ENCODE measurements around the gene SPDEF. TPM values are rescaled to one million over a fixed set of nuclear protein-coding genes. Genes with fewer than 3 reads are reported as not detected.

The SPDEF gene
- total RNA-seq, 1 donor from 2014 or later: 5.0 TPM

DNA sequence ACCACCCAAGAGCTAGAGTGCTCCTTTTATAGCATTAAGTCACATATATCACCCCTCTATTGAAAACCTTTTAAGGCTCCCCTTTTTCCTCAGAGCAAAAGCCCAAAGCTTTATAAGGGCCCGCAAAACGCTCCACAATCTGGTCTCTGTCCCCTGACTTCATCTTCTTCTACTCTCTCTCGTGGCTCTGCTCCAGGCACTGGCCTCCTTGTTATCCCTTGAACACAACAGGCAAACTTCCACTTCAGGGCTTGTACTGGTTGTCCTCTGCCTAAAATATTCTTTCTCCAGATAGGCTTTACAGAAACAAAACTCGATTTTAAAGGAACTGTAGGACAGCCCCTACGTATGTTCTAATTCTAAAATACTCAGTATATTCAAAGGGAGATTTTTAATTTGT, 44.0 kb upstream of the SPDEF start:
- H3K27me3 ChIP-seq (ENCODE audit: control insufficient read depth, insufficient read depth, low read length): no peaks in the 10 kb centered on the region
- H3K36me3 ChIP-seq (ENCODE audit: control insufficient read depth, insufficient read depth, low read length): peaks cover 3% of the 10 kb centered on the region
- TF ChIP-seq, protein P1, sequence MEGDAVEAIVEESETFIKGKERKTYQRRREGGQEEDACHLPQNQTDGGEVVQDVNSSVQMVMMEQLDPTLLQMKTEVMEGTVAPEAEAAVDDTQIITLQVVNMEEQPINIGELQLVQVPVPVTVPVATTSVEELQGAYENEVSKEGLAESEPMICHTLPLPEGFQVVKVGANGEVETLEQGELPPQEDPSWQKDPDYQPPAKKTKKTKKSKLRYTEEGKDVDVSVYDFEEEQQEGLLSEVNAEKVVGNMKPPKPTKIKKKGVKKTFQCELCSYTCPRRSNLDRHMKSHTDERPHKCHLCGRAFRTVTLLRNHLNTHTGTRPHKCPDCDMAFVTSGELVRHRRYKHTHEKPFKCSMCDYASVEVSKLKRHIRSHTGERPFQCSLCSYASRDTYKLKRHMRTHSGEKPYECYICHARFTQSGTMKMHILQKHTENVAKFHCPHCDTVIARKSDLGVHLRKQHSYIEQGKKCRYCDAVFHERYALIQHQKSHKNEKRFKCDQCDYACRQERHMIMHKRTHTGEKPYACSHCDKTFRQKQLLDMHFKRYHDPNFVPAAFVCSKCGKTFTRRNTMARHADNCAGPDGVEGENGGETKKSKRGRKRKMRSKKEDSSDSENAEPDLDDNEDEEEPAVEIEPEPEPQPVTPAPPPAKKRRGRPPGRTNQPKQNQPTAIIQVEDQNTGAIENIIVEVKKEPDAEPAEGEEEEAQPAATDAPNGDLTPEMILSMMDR (IDR thresholded peaks at IDR 0.05; ENCODE audit: insufficient read depth, low read length, severe bottlenecking): no peak
- DNase-seq (ENCODE audit: low read depth): no peak
- no peak for FAIRE-seq
- no peak overlapping the region for H3K4me3 ChIP-seq (ENCODE audit: low read depth, low read length)

DNA sequence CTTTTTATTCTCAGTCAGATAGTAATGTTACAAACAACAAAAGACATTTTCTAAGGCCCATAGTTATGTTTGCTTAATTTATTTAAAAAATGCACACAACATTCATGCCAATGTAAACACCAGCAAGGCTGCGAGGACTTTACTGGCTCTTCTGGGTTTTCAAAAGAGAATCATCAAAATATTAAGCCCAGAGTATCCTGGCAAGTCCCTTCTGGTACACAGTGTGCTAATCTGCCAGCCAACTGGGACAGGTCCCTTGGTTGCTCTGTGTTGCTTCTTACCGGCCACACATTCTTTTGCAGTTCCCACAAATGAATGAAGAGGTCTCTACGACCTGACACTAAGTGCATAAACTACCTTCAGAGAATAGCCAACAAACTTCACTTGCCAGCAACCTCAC, 42.6 kb upstream of the SPDEF start:
- DNase-seq (ENCODE audit: low read depth): no peak
- TF ChIP-seq, protein P1 (IDR thresholded peaks at IDR 0.05; ENCODE audit: insufficient read depth, low read length, severe bottlenecking): no peak
- Histone ChIP-seq H3K27me3 (ENCODE audit: control insufficient read depth, insufficient read depth, low read length) (no peaks in the 10 kb centered on the region), H3K36me3 (ENCODE audit: control insufficient read depth, insufficient read depth, low read length) (peaks cover 3% of the 10 kb centered on the region), H3K4me3 (ENCODE audit: low read depth, low read length) (no peak overlapping the region)
- FAIRE-seq: no peak

DNA sequence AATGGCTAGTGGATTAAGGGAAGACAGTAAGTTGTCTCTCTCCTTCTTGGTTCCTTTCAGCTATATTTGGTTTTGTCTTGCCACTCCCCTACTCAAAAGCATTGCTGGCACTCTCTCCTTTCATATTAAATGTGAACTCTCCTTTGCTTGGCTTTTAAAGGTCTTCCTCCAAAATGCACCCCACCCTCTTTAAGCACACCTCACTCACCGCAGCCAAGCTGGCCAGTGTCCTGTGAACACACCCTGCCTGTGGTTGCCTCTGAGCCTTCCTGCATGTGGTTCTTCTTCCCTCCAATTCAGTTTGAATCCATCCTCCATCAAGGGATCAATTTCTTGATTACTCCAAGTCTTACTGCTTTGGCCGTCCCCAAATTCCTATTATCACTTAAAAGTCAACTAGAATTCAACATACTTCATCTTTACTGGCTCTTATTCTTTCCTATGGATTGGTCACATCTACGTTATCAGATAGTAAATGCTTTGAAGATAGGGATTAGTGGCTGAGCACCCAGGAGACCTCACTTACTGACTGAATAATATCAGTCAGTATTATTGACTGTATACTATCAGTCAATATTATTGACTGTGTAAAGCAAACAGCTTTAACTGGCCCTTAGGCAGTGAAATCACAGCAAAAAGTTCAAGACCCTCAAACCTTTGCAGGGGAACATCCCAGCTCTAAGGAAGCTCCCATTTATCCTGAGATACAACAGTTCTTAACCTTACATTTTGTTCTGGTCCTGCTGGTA, 41.6 kb upstream of the SPDEF start:
- peaks cover 3% of the 10 kb centered on the region for H3K36me3 ChIP-seq (ENCODE audit: control insufficient read depth, insufficient read depth, low read length)
- no peaks in the 10 kb centered on the region for H3K27me3 ChIP-seq (ENCODE audit: control insufficient read depth, insufficient read depth, low read length)
- no peak for FAIRE-seq

DNA sequence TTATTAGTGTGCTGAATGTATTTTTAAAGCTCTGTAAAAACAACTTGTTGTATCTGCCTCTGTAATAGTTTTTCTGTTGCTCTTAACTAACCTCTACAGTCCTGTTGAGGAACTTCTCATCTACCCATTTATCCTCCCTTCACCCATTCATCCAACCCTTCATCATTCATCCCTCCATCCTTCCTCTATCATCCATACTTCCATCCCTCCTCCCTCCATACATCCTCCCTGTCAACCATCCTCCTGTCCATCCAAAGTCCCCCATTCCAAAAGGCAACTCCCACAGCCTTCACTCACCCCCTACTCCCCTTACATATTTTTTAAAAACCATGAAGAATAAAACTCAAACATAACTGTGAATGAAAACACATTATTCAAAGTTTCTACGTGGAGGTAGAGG, 40.7 kb upstream of the SPDEF start:
- Histone ChIP-seq H3K36me3 (ENCODE audit: control insufficient read depth, insufficient read depth, low read length) (peaks cover 3% of the 10 kb centered on the region), H3K4me3 (ENCODE audit: low read depth, low read length) (no peak overlapping the region), H3K27me3 (ENCODE audit: control insufficient read depth, insufficient read depth, low read length) (no peaks in the 10 kb centered on the region)
- TF ChIP-seq, protein P1 (IDR thresholded peaks at IDR 0.05; ENCODE audit: insufficient read depth, low read length, severe bottlenecking): no peak
- DNase-seq (ENCODE audit: low read depth) (no peak), FAIRE-seq (no peak)

More for the DNA sequence above, 41.6 kb upstream of the SPDEF start:
- TF ChIP-seq, protein P1 (IDR thresholded peaks at IDR 0.05; ENCODE audit: insufficient read depth, low read length, severe bottlenecking): no peak
- no peak overlapping the region for H3K4me3 ChIP-seq (ENCODE audit: low read depth, low read length)
- DNase-seq (ENCODE audit: low read depth): no peak

DNA sequence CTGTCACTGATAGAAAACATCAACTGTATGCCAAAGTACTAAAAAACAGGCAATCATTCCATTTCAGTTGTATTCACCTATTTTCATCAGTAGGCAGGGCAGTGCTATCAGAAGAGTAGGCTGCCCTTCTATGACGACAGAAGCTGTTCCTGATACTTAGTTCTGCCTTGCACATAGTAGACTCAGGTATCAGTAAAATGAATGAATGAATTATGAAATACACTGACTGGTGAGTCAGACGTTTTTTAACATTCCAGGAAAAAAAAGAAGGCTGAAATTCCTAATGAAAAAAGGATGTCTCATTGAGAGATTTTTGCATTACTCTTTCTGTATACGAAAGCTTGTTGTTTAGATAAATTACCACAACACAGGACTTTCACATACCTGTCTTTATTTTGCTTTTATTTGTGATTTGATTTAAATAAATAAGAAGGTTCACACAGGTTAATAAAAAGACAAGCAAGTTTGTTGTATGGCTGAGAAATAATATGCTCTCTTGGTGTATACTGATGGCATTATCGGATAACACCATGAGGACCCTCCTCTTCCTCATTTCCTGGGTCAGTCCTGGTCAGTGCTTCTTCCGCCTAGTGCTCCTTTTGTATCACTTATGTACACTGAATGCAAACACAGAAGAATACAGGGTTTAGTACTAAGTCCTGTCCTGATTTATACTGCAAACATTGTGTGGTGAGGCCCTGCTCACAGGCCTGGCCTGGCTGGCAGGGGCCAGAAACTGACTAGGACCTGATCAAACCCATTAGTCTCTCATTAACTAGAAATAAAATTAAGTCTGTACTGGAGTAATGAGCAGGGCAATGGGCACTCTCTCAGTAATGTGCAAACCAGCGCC, 39.4 kb upstream of the SPDEF start:
- TF ChIP-seq, protein P1 (IDR thresholded peaks at IDR 0.05; ENCODE audit: insufficient read depth, low read length, severe bottlenecking): no peak
- no peak for FAIRE-seq

More for the DNA sequence above, 39.4 kb upstream of the SPDEF start:
- Histone ChIP-seq H3K36me3 (ENCODE audit: control insufficient read depth, insufficient read depth, low read length) (peaks cover 1% of the 10 kb centered on the region), H3K4me3 (ENCODE audit: low read depth, low read length) (no peak overlapping the region), H3K27me3 (ENCODE audit: control insufficient read depth, insufficient read depth, low read length) (no peaks in the 10 kb centered on the region)
- peak; percentile 81 for DNase-seq (ENCODE audit: low read depth)

Data from bronchial epithelial cell (primary cell).